ENCODE results near the gene ZBTB20. TPM values are rescaled to one million over a fixed set of nuclear protein-coding genes. Genes with fewer than 3 reads are reported as not detected.
A peak's percentile ranks its signal among the peaks of the same experiment; 100 is the strongest.
"Not testable (repeated sequence)": the region's sequence is repeated elsewhere in the genome, so short reads cannot be mapped to it uniquely, and the experiment has no call there.

Gene ZBTB20
- total and polyA plus RNA-seq, 2 donors from 2014 or later: 0.99 to 142 TPM

GRCh38 chr3:114685161-114685560 is 461.9 kb downstream of the ZBTB20 start:
- Histone ChIP-seq H3K4me1 (ENCODE audit: control insufficient read depth in 2 of 3, insufficient read depth in 2 of 3, low read depth in 1 of 3, low read length in 3 of 3) (peaks cover 0 to 2% (median 0%) of the 10 kb centered on the region in 3 donors), H3K36me3 (ENCODE audit: control insufficient read depth in 2 of 3, insufficient read depth in 3 of 3, low read length in 3 of 3) (no peaks in the 10 kb centered on the region), H3K4me3 (ENCODE audit: low read length in 3 of 3) (peak overlapping the region in 1 of 3 donors; percentile 4), H3K9me3 (ENCODE audit: control insufficient read depth in 2 of 3, insufficient read depth in 1 of 3, low read length in 3 of 3) (no peaks in the 10 kb centered on the region), H3K27ac (ENCODE audit: low read depth in 2 of 2, low read length in 2 of 2) (no peak overlapping the region), H3K9ac (ENCODE audit: low read length in 3 of 3) (no peak overlapping the region), H3K27me3 (ENCODE audit: control insufficient read depth, insufficient read depth, low read length) (no peaks in the 10 kb centered on the region)
- no peak for TF ChIP-seq CTCF (IDR thresholded peaks at IDR 0.05; ENCODE audit: borderline replicate concordance, extremely low read depth, insufficient read depth)
- intact Hi-C loops (cut with DNase I): no loop called here
- FAIRE-seq: no peak
- DNase-seq: peak in 2 of 5 donors; percentile 19 to 37

GRCh38 chr3:114680299-114680698 is 466.8 kb downstream of the ZBTB20 start:
- no peaks in the 10 kb centered on the region for H3K27me3 ChIP-seq (ENCODE audit: control insufficient read depth, insufficient read depth, low read length)
- TF ChIP-seq CTCF (IDR thresholded peaks at IDR 0.05; ENCODE audit: borderline replicate concordance, extremely low read depth, insufficient read depth): no peak

GRCh38 chr3:114679773-114680172 is 467.3 kb downstream of the ZBTB20 start:
- FAIRE-seq; H3K9me3 ChIP-seq (ENCODE audit: control insufficient read depth in 2 of 3, insufficient read depth in 1 of 3, low read length in 3 of 3); H3K36me3 ChIP-seq (ENCODE audit: control insufficient read depth in 2 of 3, insufficient read depth in 3 of 3, low read length in 3 of 3); H3K27ac ChIP-seq (ENCODE audit: low read depth in 2 of 2, low read length in 2 of 2); H3K4me1 ChIP-seq (ENCODE audit: control insufficient read depth in 2 of 3, insufficient read depth in 2 of 3, low read depth in 1 of 3, low read length in 3 of 3); H3K4me3 ChIP-seq (ENCODE audit: low read length in 3 of 3); H3K9ac ChIP-seq (ENCODE audit: low read length in 3 of 3); DNase-seq; H3K27me3 ChIP-seq (ENCODE audit: control insufficient read depth, insufficient read depth, low read length); intact Hi-C loops (cut with DNase I): not testable (repeated sequence)

More at GRCh38 chr3:114680299-114680698, 466.8 kb downstream of the ZBTB20 start:
- DNase-seq (no peak), FAIRE-seq (no peak)
- Histone ChIP-seq H3K4me1 (ENCODE audit: control insufficient read depth in 2 of 3, insufficient read depth in 2 of 3, low read depth in 1 of 3, low read length in 3 of 3) (no peaks in the 10 kb centered on the region), H3K36me3 (ENCODE audit: control insufficient read depth in 2 of 3, insufficient read depth in 3 of 3, low read length in 3 of 3) (peaks cover 0 to 3% (median 0%) of the 10 kb centered on the region in 3 donors), H3K9ac (ENCODE audit: low read length in 3 of 3) (no peak overlapping the region), H3K27ac (ENCODE audit: low read depth in 2 of 2, low read length in 2 of 2) (no peak overlapping the region), H3K4me3 (ENCODE audit: low read length in 3 of 3) (no peak overlapping the region), H3K9me3 (ENCODE audit: control insufficient read depth in 2 of 3, insufficient read depth in 1 of 3, low read length in 3 of 3) (no peaks in the 10 kb centered on the region)
- intact Hi-C loops (cut with DNase I): no loop called here

GRCh38 chr3:114675104-114675503 is 472.0 kb downstream of the ZBTB20 start:
- no peaks in the 10 kb centered on the region for H3K9me3 ChIP-seq (ENCODE audit: control insufficient read depth in 2 of 3, insufficient read depth in 1 of 3, low read length in 3 of 3)
- DNase-seq (no peak), FAIRE-seq (no peak)
- no peak for TF ChIP-seq CTCF (IDR thresholded peaks at IDR 0.05; ENCODE audit: borderline replicate concordance, extremely low read depth, insufficient read depth)
- H3K4me3 ChIP-seq (ENCODE audit: low read length in 3 of 3): no peak overlapping the region
- no peak overlapping the region for H3K9ac ChIP-seq (ENCODE audit: low read length in 3 of 3)
- intact Hi-C loops (cut with DNase I): no loop called here
- H3K4me1 ChIP-seq (ENCODE audit: control insufficient read depth in 2 of 3, insufficient read depth in 2 of 3, low read depth in 1 of 3, low read length in 3 of 3): no peaks in the 10 kb centered on the region
- no peaks in the 10 kb centered on the region for H3K27me3 ChIP-seq (ENCODE audit: control insufficient read depth, insufficient read depth, low read length)
- no peak overlapping the region for H3K27ac ChIP-seq (ENCODE audit: low read depth in 2 of 2, low read length in 2 of 2)
- peaks cover 0 to 3% (median 0%) of the 10 kb centered on the region in 3 donors for H3K36me3 ChIP-seq (ENCODE audit: control insufficient read depth in 2 of 3, insufficient read depth in 3 of 3, low read length in 3 of 3)

All from kidney (tissue), 14 donors.